K562 (cell line): ENCODE results near the gene GIGYF1. TPM values are rescaled to one million over a fixed set of nuclear protein-coding genes. Genes with fewer than 3 reads are reported as not detected.

ENCODE experiments used
- ATAC-seq: fragments of 200-7000 bp; cut with Tn5 transposase; 3 replicates; pipeline ENCODE4 v1.9.1; 2020; ENCODE audit warnings: moderate library complexity
- BruUV-seq: library from RNA; stranded (reverse); fragments of 400-500 nt; replicated peaks from 2 replicates; lab custom pipeline; 2021; lab: Mats Ljungman, UMichigan
- CTCF ChIA-PET: fragments of 300-600 bp; formaldehyde crosslinking; extraction: SDS; loops from one replicate; lab custom pipeline; 2021; ENCODE audit warnings: low intra/inter-chr PET ratio; lab: Yijun Ruan, JAX
- POLR2A ChIA-PET: fragments of 300-600, 350-650 bp; sonication (Branson Sonifier 250); formaldehyde crosslinking; extraction: SDS; loops from one replicate; lab custom pipeline; 2021; ENCODE audit warnings: antibody characterized with exemption, inconsistent platforms; lab: Yijun Ruan, JAX
- DNase-seq, 4 experiments: peaks; one replicate each; pipeline versions ENCODE4 v3.0.0 to v3.0.0-alpha.2; 2011 to 2018; ENCODE audit warnings: low spot score in 3 of 4, mixed read lengths in 3 of 4; ENCODE audit errors: extremely low read depth in 1 of 4
- FAIRE-seq: peaks from 2 replicates; lab custom pipeline; 2011; peaks lifted over from hg19 to GRCh38; lab: Jason Lieb, UNC
- H2AFZ ChIP-seq: 2 replicates; pipeline ENCODE4 v1.6.0; 2011; ENCODE audit warnings: low read depth, low read length, control low read depth, inconsistent platforms
- H3K27ac ChIP-seq: fragments of 200-600 bp; 3 replicates; pipeline ENCODE4 v1.8.0; 2011; ENCODE audit warnings: low read depth, mild to moderate bottlenecking, control low read depth, inconsistent platforms, low read length, moderate library complexity, mixed read lengths; ENCODE audit errors: extremely low read depth
- H3K27me3 ChIP-seq, 2 experiments: fragments of 300-600 bp in 1 of 2; 2 replicates in 1 of 2; 3 replicates in 1 of 2; pipeline versions ENCODE4 v1.6.0 to v1.8.0; 2011; ENCODE audit warnings: inconsistent platforms in 2 of 2, low read length in 2 of 2, mild to moderate bottlenecking in 1 of 2, mixed read lengths in 1 of 2, moderate library complexity in 1 of 2; ENCODE audit not compliant: control insufficient read depth in 2 of 2, insufficient read depth in 2 of 2
- H3K36me3 ChIP-seq: fragments of 300-600 bp; 3 replicates; pipeline ENCODE4 v1.8.0; 2011; ENCODE audit warnings: mild to moderate bottlenecking, low read length, inconsistent platforms; ENCODE audit not compliant: control insufficient read depth, insufficient read depth
- H3K4me1 ChIP-seq, 2 experiments: fragments of 200-600 bp in 1 of 2; replicated peaks in 1 of 2; 2 replicates in 1 of 2; 3 replicates in 1 of 2; pipeline versions ENCODE4 v1.5.1 to v1.8.0; 2011; ENCODE audit warnings: inconsistent platforms in 2 of 2, low read length in 2 of 2, mild to moderate bottlenecking in 1 of 2, mixed read lengths in 1 of 2, moderate library complexity in 1 of 2; ENCODE audit not compliant: control insufficient read depth in 2 of 2, insufficient read depth in 2 of 2
- H3K4me2 ChIP-seq: 2 replicates; pipeline ENCODE4 v1.6.1; 2011; ENCODE audit warnings: low read length, control low read depth, inconsistent platforms, mixed read lengths; ENCODE audit not compliant: insufficient read depth
- H3K4me3 ChIP-seq: fragments of 200-600 bp; sonication (generic), shearing (Covaris generic); 2 replicates; pipeline ENCODE4 v1.5.1; 2016; ENCODE audit warnings: control low read depth, inconsistent platforms
- H3K79me2 ChIP-seq: fragments of 200-600 bp; 3 replicates; pipeline ENCODE4 v1.8.0; 2011; ENCODE audit warnings: low read length, inconsistent platforms; ENCODE audit not compliant: control insufficient read depth, insufficient read depth
- H3K9ac ChIP-seq, 2 experiments: 2 replicates each; pipeline versions ENCODE4 v1.6.0 to v1.6.1; 2011; ENCODE audit warnings: low read depth in 2 of 2, low read length in 2 of 2, control low read depth in 1 of 2, inconsistent platforms in 1 of 2, mild to moderate bottlenecking in 1 of 2, mixed read lengths in 1 of 2; ENCODE audit not compliant: insufficient read depth in 1 of 2
- H3K9me1 ChIP-seq: one replicate; pipeline ENCODE4 v1.6.0; 2011; ENCODE audit warnings: inconsistent platforms, mild to moderate bottlenecking, low read length, moderate library complexity; ENCODE audit not compliant: control insufficient read depth, insufficient read depth
- H3K9me3 ChIP-seq: replicated peaks from 2 replicates; pipeline ENCODE4 v1.5.1; 2011; ENCODE audit warnings: low read depth, low read length, inconsistent platforms; ENCODE audit not compliant: control insufficient read depth, insufficient read depth
- H4K20me1 ChIP-seq: replicated peaks from 2 replicates; pipeline ENCODE4 v1.6.1; 2011; ENCODE audit warnings: low read length, inconsistent platforms, mixed read lengths; ENCODE audit not compliant: control insufficient read depth, insufficient read depth
- BDP1 ChIP-seq: IDR thresholded peaks from 3 replicates; pipeline ENCODE4 v1.6.1; 2011; ENCODE audit not compliant: insufficient read length, insufficient read depth
- BRD4 ChIP-seq: fragments of 200-600 bp; sonication (generic); IDR thresholded peaks from 2 replicates; pipeline ENCODE4 v1.6.1; 2017; ENCODE audit warnings: inconsistent platforms
- CREBBP ChIP-seq: IDR thresholded peaks from one replicate; pipeline ENCODE4 v1.6.1; 2012; ENCODE audit warnings: low read depth, mild to moderate bottlenecking, control low read depth, inconsistent platforms, low read length
- CSDE1 ChIP-seq, 2 experiments: fragments of 450-650 bp; IDR thresholded peaks; 2 replicates each; pipeline ENCODE4 v1.6.1; 2016; ENCODE audit warnings: mild to moderate bottlenecking in 1 of 2
- HDGF ChIP-seq: fragments of 450-650 bp; IDR thresholded peaks from 2 replicates; pipeline ENCODE4 v1.6.1; 2016
- MCM7 ChIP-seq, 2 experiments: fragments of 450-650 bp; IDR thresholded peaks; 2 replicates each; pipeline ENCODE4 v1.6.1; 2016 to 2018
- MYBL2 ChIP-seq, 2 experiments: fragments of 450-650 bp in 1 of 2; sonication (generic) in 1 of 2; formaldehyde crosslinking in 1 of 2; IDR thresholded peaks; 2 replicates each; pipeline versions ENCODE4 v1.6.1 to v1.8.1; 2017 to 2022; ENCODE audit warnings: borderline replicate concordance in 1 of 2, inconsistent platforms in 1 of 2, low read depth in 1 of 2, mild to moderate bottlenecking in 1 of 2, missing genetic modification reagents in 1 of 2, moderate library complexity in 1 of 2
- SRSF1 ChIP-seq: fragments of 200-400 bp; formaldehyde crosslinking; IDR thresholded peaks from 2 replicates; pipeline ENCODE4 v1.6.1; 2017; ENCODE audit warnings: mild to moderate bottlenecking, low read depth, low read length, moderate library complexity
- TBL1XR1 ChIP-seq, 2 experiments: IDR thresholded peaks; 2 replicates each; pipeline ENCODE4 v1.6.1; 2012; ENCODE audit warnings: improper control_type of control experiment in 2 of 2, low read length in 2 of 2, mild to moderate bottlenecking in 1 of 2
- THRAP3 ChIP-seq: fragments of 450-650 bp; IDR thresholded peaks from 2 replicates; pipeline ENCODE4 v1.6.1; 2016; ENCODE audit warnings: mild to moderate bottlenecking, inconsistent platforms, borderline replicate concordance
- TRIM28 ChIP-seq: fragments of 450-650 bp; IDR thresholded peaks from 2 replicates; pipeline ENCODE4 v1.6.1; 2017
- WGBS: fragments of 100-300 bp; shearing (Covaris generic); methylation state at CpG from one replicate; pipeline ENCODE4 v1.1.6; 2016; ENCODE audit warnings: low coverage, mixed read lengths; ENCODE audit not compliant: insufficient coverage; ENCODE audit errors: missing lambda C conversion rate; 5-methylcytosine and 5-hydroxymethylcytosine counted together
- in situ Hi-C: fragments of 300-500 bp; cut with MboI; formaldehyde crosslinking; loops from 4 replicates; pipeline ENCODE4 v1.15.0; 2018; ENCODE audit warnings: inconsistent platforms, mixed read lengths
- intact Hi-C: fragments of 100-400 bp; cut with micrococcal nuclease; formaldehyde crosslinking; loops from 2 replicates; pipeline ENCODE4 v1.14.2; 2022
- polyA plus RNA-seq, 8 experiments: library from polyadenylated mRNA; depleted of rRNA in 4 of 8; stranded (reverse) in 5 of 8; unstranded in 3 of 8; fragments of >200 nt; fragmentation: Nextera tagmentation in 2 of 8; fragmentation: Illumina TruSeq in 1 of 8; extraction: Ambion mirVana in 2 of 8; extraction: Trizol in 1 of 8; gene quantifications; 2 replicates each; pipeline versions ENCODE4 v1.2.1 to v1.2.3, GENCODE V29; 2011 to 2014; ENCODE audit warnings: inconsistent platforms in 1 of 8, missing spikeins in 1 of 8
- total RNA-seq, 7 experiments: library from RNA; depleted of rRNA in 6 of 7; stranded (reverse); fragments of >200 nt in 6 of 7; fragmentation: Illumina TruSeq in 2 of 7; extraction: Trizol in 2 of 7; gene quantifications; 2 replicates each; pipeline versions ENCODE4 v1.2.1 to v1.2.3, GENCODE V29; 2011 to 2021; ENCODE audit warnings: low replicate concordance in 1 of 7
- TF ChIP-seq, protein P1 (sequence below), 2 experiments: IDR thresholded peaks; 2 replicates each; pipeline ENCODE4 v1.6.1; 2012; ENCODE audit warnings: improper control_type of control experiment in 2 of 2, low read depth in 2 of 2, low read length in 2 of 2, borderline replicate concordance in 1 of 2
- TF ChIP-seq, protein P2 (sequence below), 2 experiments: fragments of 250-450 bp in 1 of 2; fragments of 450-650 bp in 1 of 2; sonication (Bioruptor Pico) in 1 of 2; IDR thresholded peaks; 2 replicates each; pipeline versions ENCODE4 v1.6.1 to v1.8.0; 2016 to 2021; ENCODE audit warnings: mild to moderate bottlenecking in 2 of 2, moderate library complexity in 2 of 2, missing compliant biosample characterization in 1 of 2, missing genetic modification characterization in 1 of 2
- TF ChIP-seq, protein P3 (sequence below): fragments of 450-650 bp; IDR thresholded peaks from 2 replicates; pipeline ENCODE4 v1.6.1; 2018; ENCODE audit warnings: mild to moderate bottlenecking, low read depth; ENCODE audit not compliant: partially characterized antibody
- TF ChIP-seq, protein P4 (sequence below): fragments of 450-650 bp; IDR thresholded peaks from 2 replicates; pipeline ENCODE4 v1.6.1; 2017; ENCODE audit warnings: mild to moderate bottlenecking, moderate library complexity

The GIGYF1 gene
- total and polyA plus RNA-seq, 9 of the 15 experiments (the other 6 are each of a cell fraction or from before 2014, with no cell fraction given) = 0.56 to 76.2 (median 16.8) TPM

DNA sequence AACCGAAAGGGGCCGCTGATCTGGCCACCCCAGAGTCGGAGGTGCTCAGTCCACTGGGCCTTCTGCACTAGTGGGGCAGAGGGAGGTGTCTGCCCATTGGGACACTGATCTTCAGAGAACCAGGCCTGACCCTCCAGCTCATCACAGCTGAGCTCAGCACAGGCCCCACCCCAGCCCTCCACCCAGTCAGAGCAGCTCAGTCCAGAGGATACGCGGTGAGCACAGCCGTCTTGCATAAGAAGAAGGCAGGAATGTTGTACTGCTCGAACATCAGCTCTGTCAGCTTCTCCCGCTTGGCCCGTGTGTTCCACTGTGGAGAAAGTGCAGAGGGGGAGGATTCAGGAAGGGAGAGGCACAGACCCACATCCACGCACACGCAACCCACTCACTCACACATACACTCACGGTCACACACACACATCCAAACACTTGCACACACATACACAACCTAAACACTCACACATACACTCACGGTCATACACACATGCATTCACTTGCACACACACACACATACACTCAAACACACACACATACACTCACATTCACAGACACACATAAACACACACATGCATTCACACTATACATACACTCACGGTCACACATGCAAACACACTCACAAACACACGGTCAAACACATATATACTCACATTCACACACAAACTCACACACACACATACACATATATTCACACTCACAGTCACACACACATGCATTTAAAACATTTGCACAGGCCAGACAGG lies 44.1 kb downstream of the GIGYF1 start:
- in situ Hi-C loops (no loop called here), intact Hi-C loops (no loop called here)
- DNase-seq (peak in 1 of 4 experiments; percentile 5), ATAC-seq (peak; percentile 41; the same call in 1 of the 3 replicates), FAIRE-seq (peak; percentile 19)
- Histone ChIP-seq H4K20me1 (no peaks in the 10 kb centered on the region), H3K36me3 (no peaks in the 10 kb centered on the region), H3K4me2 (no peak overlapping the region; the same call in 1 of the 2 replicates), H3K9me3 (no peaks in the 10 kb centered on the region), H3K4me1 (peaks cover 0 to 29% of the 10 kb centered on the region in 2 experiments; a peak in 3 of 5 replicates), H3K9me1 (no peaks in the 10 kb centered on the region), H3K27ac (no peak overlapping the region), H3K79me2 (no peaks in the 10 kb centered on the region), H3K9ac (peak overlapping the region in 1 of 2 experiments; percentile 62; a peak in 2 of 4 replicates), H3K4me3 (no peak overlapping the region), H2AFZ (no peak overlapping the region), H3K27me3 (peaks cover 4% of the 10 kb centered on the region in 2 experiments; a peak in 4 of 5 replicates)
- CTCF ChIA-PET = no interaction called here
- no TSS peak for BruUV-seq
- 47% methylated on average over 15 of the region's 15 CpGs for WGBS
- POLR2A ChIA-PET = interaction anchor here (0.6 kb wide), 1 partner anchor 31 kb away, joined by 3 read pairs; no protein-coding TSS in a partner anchor
- no peak for TF ChIP-seq BDP1
- 0 out of 4 replicates have a peak, but pooled peaks of 1 of the 2 experiments have one; percentile 57 for TF ChIP-seq CSDE1 (IDR thresholded peaks at IDR 0.05)
- TF ChIP-seq, protein P1, sequence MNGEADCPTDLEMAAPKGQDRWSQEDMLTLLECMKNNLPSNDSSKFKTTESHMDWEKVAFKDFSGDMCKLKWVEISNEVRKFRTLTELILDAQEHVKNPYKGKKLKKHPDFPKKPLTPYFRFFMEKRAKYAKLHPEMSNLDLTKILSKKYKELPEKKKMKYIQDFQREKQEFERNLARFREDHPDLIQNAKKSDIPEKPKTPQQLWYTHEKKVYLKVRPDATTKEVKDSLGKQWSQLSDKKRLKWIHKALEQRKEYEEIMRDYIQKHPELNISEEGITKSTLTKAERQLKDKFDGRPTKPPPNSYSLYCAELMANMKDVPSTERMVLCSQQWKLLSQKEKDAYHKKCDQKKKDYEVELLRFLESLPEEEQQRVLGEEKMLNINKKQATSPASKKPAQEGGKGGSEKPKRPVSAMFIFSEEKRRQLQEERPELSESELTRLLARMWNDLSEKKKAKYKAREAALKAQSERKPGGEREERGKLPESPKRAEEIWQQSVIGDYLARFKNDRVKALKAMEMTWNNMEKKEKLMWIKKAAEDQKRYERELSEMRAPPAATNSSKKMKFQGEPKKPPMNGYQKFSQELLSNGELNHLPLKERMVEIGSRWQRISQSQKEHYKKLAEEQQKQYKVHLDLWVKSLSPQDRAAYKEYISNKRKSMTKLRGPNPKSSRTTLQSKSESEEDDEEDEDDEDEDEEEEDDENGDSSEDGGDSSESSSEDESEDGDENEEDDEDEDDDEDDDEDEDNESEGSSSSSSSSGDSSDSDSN (IDR thresholded peaks at IDR 0.05; ENCODE audit: borderline replicate concordance in 1 of 2, low read depth in 2 of 2, low read length in 2 of 2) = no peak
- TF ChIP-seq TRIM28 = no peak
- TF ChIP-seq, protein P2, sequence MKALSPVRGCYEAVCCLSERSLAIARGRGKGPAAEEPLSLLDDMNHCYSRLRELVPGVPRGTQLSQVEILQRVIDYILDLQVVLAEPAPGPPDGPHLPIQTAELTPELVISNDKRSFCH (CRISPR knock-in tag; IDR thresholded peaks at IDR 0.05) = no peak
- TF ChIP-seq, protein P2 (tag; IDR thresholded peaks at IDR 0.05) = no peak
- TF ChIP-seq HDGF = peak; percentile 68; the same call in 1 of the 2 replicates
- no peak for TF ChIP-seq TBL1XR1 (IDR thresholded peaks at IDR 0.05; ENCODE audit: low read length in 2 of 2)
- no peak for TF ChIP-seq CREBBP
- 0 out of 2 replicates have a peak, but pooled peaks have one; percentile 56 for TF ChIP-seq THRAP3
- TF ChIP-seq SRSF1 = no peak
- TF ChIP-seq, protein P3, sequence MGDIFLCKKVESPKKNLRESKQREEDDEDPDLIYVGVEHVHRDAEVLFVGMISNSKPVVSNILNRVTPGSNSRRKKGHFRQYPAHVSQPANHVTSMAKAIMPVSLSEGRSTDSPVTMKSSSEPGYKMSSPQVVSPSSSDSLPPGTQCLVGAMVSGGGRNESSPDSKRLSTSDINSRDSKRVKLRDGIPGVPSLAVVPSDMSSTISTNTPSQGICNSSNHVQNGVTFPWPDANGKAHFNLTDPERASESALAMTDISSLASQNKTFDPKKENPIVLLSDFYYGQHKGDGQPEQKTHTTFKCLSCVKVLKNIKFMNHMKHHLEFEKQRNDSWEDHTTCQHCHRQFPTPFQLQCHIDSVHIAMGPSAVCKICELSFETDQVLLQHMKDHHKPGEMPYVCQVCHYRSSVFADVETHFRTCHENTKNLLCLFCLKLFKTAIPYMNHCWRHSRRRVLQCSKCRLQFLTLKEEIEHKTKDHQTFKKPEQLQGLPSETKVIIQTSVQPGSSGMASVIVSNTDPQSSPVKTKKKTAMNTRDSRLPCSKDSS = no peak
- no peak for TF ChIP-seq BRD4
- TF ChIP-seq, protein P4, sequence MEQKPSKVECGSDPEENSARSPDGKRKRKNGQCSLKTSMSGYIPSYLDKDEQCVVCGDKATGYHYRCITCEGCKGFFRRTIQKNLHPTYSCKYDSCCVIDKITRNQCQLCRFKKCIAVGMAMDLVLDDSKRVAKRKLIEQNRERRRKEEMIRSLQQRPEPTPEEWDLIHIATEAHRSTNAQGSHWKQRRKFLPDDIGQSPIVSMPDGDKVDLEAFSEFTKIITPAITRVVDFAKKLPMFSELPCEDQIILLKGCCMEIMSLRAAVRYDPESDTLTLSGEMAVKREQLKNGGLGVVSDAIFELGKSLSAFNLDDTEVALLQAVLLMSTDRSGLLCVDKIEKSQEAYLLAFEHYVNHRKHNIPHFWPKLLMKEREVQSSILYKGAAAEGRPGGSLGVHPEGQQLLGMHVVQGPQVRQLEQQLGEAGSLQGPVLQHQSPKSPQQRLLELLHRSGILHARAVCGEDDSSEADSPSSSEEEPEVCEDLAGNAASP = no peak
- peak; percentile 15; the same call in 1 of the 2 replicates for TF ChIP-seq MYBL2 (IDR thresholded peaks at IDR 0.05; ENCODE audit: low read depth)
- TF ChIP-seq MYBL2 (CRISPR knock-in tag; IDR thresholded peaks at IDR 0.05; ENCODE audit: borderline replicate concordance) = no peak
- peak in 1 of 2 experiments; percentile 84; a peak in 1 of 4 replicates for TF ChIP-seq MCM7 (IDR thresholded peaks at IDR 0.05)
